Fibroblast of mammary gland (primary cell): ENCODE data around the gene ANO10.

Experiments
- DNase-seq: peaks from one replicate; pipeline ENCODE4 v3.0.0-alpha.2; 2010; ENCODE audit warnings: low read depth
- H3K4me3 ChIP-seq: 2 replicates; pipeline ENCODE4 v1.5.1; 2011; ENCODE audit warnings: low read depth, mild to moderate bottlenecking, low read length, moderate library complexity; ENCODE audit not compliant: control insufficient read depth
- TF ChIP-seq, protein P1 (sequence below): conservative IDR thresholded peaks from 2 replicates; pipeline ENCODE4 v1.5.1; 2011; ENCODE audit warnings: low read depth, low read length, inconsistent platforms; ENCODE audit not compliant: control insufficient read depth, insufficient read depth

Gene ANO10

DNA sequence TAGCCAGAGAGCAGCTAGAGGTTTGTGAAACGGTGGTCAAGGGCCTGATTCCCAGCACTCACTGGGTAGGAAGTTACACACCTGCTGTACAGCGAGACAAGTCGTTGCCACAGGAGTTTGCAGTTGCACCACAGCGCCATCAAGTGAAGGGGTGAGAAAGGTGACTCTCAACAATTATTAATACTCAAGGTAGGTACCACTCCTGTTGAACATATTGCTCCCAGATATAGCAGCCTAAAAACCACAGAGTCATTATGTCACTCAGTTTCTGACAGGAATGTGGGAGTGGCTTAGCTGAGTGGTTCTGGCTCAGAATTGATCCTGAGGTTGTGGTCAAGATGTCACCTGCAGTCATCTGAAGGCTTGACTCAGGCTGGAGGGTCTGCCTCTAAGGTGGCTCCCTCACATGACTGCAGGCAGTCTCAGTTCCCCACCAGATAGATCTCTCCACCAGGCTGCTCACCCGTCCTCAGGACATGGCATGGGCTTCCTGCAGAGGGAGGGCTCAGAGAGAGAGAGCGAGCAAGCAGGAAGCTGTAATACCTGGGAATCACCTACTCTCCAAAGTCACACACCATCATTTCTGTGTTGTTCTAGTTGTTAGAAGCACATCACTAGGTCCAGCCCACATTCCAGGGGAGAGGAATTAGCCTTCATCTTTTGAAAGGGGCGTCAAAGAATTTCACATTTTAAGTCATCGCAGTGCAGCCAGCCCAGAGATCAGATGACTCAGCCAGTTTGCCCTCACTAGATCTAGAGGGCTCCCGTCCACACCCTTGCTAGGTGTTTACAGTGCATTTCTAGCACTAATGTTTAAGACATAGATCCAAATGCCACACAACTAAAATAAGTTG, 17.0 kb upstream of the ANO10 start:
- TF ChIP-seq, protein P1, sequence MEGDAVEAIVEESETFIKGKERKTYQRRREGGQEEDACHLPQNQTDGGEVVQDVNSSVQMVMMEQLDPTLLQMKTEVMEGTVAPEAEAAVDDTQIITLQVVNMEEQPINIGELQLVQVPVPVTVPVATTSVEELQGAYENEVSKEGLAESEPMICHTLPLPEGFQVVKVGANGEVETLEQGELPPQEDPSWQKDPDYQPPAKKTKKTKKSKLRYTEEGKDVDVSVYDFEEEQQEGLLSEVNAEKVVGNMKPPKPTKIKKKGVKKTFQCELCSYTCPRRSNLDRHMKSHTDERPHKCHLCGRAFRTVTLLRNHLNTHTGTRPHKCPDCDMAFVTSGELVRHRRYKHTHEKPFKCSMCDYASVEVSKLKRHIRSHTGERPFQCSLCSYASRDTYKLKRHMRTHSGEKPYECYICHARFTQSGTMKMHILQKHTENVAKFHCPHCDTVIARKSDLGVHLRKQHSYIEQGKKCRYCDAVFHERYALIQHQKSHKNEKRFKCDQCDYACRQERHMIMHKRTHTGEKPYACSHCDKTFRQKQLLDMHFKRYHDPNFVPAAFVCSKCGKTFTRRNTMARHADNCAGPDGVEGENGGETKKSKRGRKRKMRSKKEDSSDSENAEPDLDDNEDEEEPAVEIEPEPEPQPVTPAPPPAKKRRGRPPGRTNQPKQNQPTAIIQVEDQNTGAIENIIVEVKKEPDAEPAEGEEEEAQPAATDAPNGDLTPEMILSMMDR = peak; percentile 17
- H3K4me3 ChIP-seq = no peak overlapping the region
- DNase-seq = no peak

DNA sequence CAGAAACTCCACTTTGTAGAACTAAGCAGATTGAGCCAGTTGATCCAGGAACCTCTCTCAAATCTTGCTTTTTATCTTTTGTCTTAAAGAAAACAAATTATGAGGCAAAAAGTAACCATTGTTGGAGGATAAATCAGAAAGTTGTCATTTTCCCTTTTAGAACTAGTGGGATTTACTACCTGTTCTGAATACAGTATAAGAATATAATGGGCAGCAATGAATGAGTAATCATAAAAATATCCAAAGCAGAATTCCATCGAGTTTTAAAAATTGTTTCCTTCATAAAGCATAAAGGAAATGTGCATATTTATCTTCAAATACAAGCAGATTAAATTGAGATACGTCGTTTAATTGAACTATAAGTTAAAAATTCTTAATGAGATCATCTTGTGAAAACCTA, 15.9 kb upstream of the ANO10 start:
- TF ChIP-seq, protein P1 = no peak

DNA sequence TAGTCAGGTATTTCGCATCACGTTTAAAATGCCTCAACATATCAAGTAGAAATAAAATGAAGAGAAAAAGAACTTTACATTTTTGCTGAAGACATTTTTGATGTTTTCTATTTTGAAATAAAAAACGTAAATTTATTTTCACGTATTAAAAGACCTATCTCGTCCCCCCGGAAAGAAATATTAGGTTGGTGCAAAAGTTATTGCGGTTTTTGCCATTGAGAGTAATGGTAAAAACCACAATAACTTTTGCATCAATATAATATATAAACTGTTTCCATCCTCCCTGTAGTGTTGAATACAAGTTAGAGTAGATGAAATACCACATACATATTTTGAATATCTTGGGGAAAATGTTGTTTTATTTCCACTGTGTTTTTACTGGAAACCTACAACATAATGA, 11.2 kb upstream of the ANO10 start:
- H3K4me3 ChIP-seq = no peak overlapping the region
- no peak for DNase-seq
- TF ChIP-seq, protein P1 = no peak

More for the DNA sequence above, 15.9 kb upstream of the ANO10 start:
- no peak overlapping the region for H3K4me3 ChIP-seq
- no peak for DNase-seq

DNA sequence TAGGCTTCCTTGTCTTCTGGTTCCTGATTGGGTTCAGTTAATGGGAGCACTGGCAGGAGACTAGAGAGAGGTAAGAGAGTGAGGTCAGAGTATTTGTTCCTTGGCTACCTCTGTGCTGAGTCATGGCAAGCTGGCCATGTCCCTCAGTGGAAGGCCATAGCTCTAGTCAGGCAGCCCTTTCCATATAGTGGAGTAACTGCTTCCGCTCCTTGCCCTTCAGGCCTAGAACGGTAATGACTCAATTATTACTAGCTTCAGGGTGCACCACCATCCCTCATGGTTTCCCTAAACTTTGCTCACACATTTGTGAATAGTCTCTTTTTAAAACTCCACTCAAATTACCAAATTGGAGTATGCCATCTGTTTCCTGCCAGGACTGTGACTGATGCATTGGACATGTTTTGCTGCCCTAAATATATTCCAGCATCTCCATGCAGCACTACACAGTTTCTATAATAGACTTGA, 10.5 kb upstream of the ANO10 start:
- H3K4me3 ChIP-seq = no peak overlapping the region
- TF ChIP-seq, protein P1 = peak; percentile 25
- peak; percentile 93 for DNase-seq

DNA sequence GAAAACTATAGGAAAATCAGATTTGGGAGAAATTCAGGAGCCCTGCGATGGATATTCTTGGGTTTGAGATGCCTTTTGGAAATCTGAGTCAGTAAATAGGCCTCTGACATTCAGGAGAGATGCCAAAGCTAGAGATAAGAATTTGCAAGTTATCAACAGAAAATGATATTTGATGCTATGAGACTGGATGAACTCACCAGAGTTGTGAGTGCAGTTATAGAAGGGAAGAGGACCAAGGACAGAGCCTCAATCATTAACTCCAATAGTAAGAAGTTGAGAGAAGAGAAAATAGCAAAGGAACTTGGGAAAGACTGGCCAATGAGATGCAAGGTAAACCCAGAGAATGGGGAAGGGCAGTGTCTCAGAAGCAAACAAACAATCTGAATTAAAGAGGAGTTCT, 7.9 kb upstream of the ANO10 start:
- TF ChIP-seq, protein P1 = no peak
- DNase-seq = no peak
- H3K4me3 ChIP-seq = no peak overlapping the region

DNA sequence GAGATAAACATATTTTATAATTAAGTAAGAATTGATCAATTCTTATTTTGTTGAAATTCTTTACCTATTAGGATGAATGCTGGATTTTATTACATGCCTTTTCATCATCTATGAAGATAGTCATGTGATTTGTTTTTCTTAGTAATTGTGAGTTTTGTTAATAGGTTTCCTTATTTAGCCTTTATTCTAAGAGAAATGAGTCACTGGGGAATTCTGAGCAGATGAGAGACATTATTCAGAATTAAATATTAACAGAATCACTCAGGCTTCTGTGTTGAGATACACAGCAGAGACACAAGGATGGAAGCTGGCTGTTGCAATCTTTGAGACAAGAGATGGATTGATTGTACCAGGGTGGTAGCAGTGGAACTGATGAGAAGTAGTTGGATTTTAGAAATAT, 7.4 kb upstream of the ANO10 start:
- TF ChIP-seq, protein P1 = no peak
- no peak overlapping the region for H3K4me3 ChIP-seq
- peak; percentile 68 for DNase-seq

DNA sequence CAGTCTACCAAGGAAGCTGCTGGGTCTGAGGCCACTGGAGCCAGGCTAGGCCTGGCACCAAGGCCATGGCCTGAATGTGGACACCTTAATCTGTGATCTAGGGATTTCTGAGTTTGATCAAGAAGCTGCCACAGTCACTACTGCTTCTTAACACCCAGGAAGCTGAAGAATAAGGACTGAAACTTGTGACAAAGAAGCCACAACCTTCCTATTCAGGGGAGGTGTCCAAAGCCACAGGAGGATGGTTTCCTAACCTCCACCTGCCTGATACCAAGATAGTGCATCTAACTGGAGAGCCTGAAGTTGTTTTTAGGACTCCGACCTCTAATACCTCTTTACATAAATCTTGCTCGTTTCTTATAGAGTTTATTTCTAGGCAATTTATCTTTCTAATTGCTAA, 5.5 kb upstream of the ANO10 start:
- no peak for DNase-seq
- no peak overlapping the region for H3K4me3 ChIP-seq
- TF ChIP-seq, protein P1 = no peak
